A549 (cell line): Measurements from ENCODE around the gene ANO3. TPM values are rescaled to one million over a fixed set of nuclear protein-coding genes. Genes with fewer than 3 reads are reported as not detected.

Experiments used
- ATAC-seq, 2 experiments: fragments of 200-7000 bp in 1 of 2; fragments of >200 bp in 1 of 2; cut with Nextera tagmentation in 1 of 2; cut with Tn5 transposase in 1 of 2; 3 replicates each; pipeline versions ENCODE4 v1.8.0 to v1.9.1; 2018 to 2020; ENCODE audit warnings: mild to moderate bottlenecking in 1 of 2, moderate library complexity in 1 of 2
- CTCF ChIA-PET: fragments of 300-600 bp; sonication (Branson Sonifier 250); formaldehyde crosslinking; extraction: SDS; loops from one replicate; lab custom pipeline; 2021; ENCODE audit warnings: antibody characterized with exemption, inconsistent platforms; lab: Yijun Ruan, JAX
- POLR2A ChIA-PET: fragments of 350-600 bp; formaldehyde crosslinking; extraction: SDS; loops from one replicate; lab custom pipeline; 2021; ENCODE audit warnings: antibody characterized with exemption, inconsistent platforms; lab: Yijun Ruan, JAX
- DNase-seq, 2 experiments: peaks; one replicate each; pipeline versions ENCODE4 v3.0.0 to v3.0.0-alpha.2; 2011 to 2016; ENCODE audit warnings: low read depth in 1 of 2, low spot score in 1 of 2
- FAIRE-seq: peaks from 2 replicates; lab custom pipeline; 2011; peaks lifted over from hg19 to GRCh38; lab: Jason Lieb, UNC
- H3K27ac ChIP-seq, 2 experiments: fragments of >200 bp; sonication (Bioruptor Twin); formaldehyde crosslinking; 3 replicates each; pipeline ENCODE4 v1.5.1; 2016 to 2017
- H3K4me1 ChIP-seq: fragments of >200 bp; sonication (Bioruptor Twin); formaldehyde crosslinking; 3 replicates; pipeline ENCODE4 v1.6.1; 2016
- H3K4me2 ChIP-seq: fragments of >200 bp; sonication (Bioruptor Twin); formaldehyde crosslinking; 3 replicates; pipeline ENCODE4 v1.6.1; 2016
- H3K4me3 ChIP-seq: fragments of >200 bp; sonication (Bioruptor Twin); formaldehyde crosslinking; 3 replicates; pipeline ENCODE4 v1.5.1; 2016
- H3K9me3 ChIP-seq: fragments of >200 bp; sonication (Bioruptor Twin); formaldehyde crosslinking; 3 replicates; pipeline ENCODE4 v1.6.1; 2016
- CEBPB ChIP-seq, 2 experiments: fragments of >200 bp in 1 of 2; sonication (Bioruptor Twin) in 1 of 2; formaldehyde crosslinking in 1 of 2; IDR thresholded peaks; 2 replicates each; pipeline ENCODE4 v1.6.1; 2012 to 2016
- CHD2 ChIP-seq: fragments of 150-350 bp; IDR thresholded peaks from 2 replicates; pipeline ENCODE4 v1.6.1; 2014; ENCODE audit warnings: low read length; ENCODE audit not compliant: partially characterized antibody
- FOSL2 ChIP-seq, 2 experiments: fragments of 450-650 bp in 1 of 2; fragments of >200 bp in 1 of 2; sonication (Bioruptor Twin) in 1 of 2; formaldehyde crosslinking; IDR thresholded peaks; 2 replicates each; pipeline versions ENCODE4 v1.5.0 to v1.6.1; 2016 to 2020; ENCODE audit warnings: mild to moderate bottlenecking in 1 of 2, moderate library complexity in 1 of 2
- FOXS1 ChIP-seq: fragments of 250-450 bp; sonication (Bioruptor Pico); IDR thresholded peaks from 2 replicates; pipeline ENCODE4 v1.5.0; 2020; ENCODE audit warnings: mild to moderate bottlenecking, moderate library complexity
- HOXB13 ChIP-seq: fragments of 250-450 bp; sonication (Bioruptor Pico); IDR thresholded peaks from 2 replicates; pipeline ENCODE4 v1.5.0; 2020; ENCODE audit warnings: low read depth, mild to moderate bottlenecking, moderate library complexity
- HOXB5 ChIP-seq: fragments of 250-450 bp; sonication (Bioruptor Pico); IDR thresholded peaks from 2 replicates; pipeline ENCODE4 v1.5.0; 2020; ENCODE audit warnings: mild to moderate bottlenecking, moderate library complexity
- JUN ChIP-seq, 2 experiments: fragments of >200 bp; sonication (Bioruptor Twin); formaldehyde crosslinking; IDR thresholded peaks; 2 replicates in 1 of 2; 3 replicates in 1 of 2; pipeline ENCODE4 v1.6.1; 2016 to 2017
- MAFK ChIP-seq: fragments of 450-650 bp; IDR thresholded peaks from 2 replicates; pipeline ENCODE4 v1.6.1; 2014; ENCODE audit not compliant: partially characterized antibody
- MYC ChIP-seq: IDR thresholded peaks from 2 replicates; pipeline ENCODE4 v1.6.1; 2012; ENCODE audit warnings: mild to moderate bottlenecking, inconsistent platforms, low read length, improper control_type of control experiment, borderline replicate concordance
- POLR2A ChIP-seq: IDR thresholded peaks from 2 replicates; pipeline ENCODE4 v1.6.1; 2012; ENCODE audit warnings: mild to moderate bottlenecking, low read length
- RARB ChIP-seq: fragments of 250-450 bp; sonication (Bioruptor Pico); IDR thresholded peaks from 2 replicates; pipeline ENCODE4 v1.8.0; 2021; ENCODE audit warnings: mild to moderate bottlenecking, moderate library complexity
- RFX5 ChIP-seq: fragments of 450-650 bp; IDR thresholded peaks from 2 replicates; pipeline ENCODE4 v1.7.1; 2014; ENCODE audit warnings: antibody characterized with exemption, mild to moderate bottlenecking, moderate library complexity
- SMC3 ChIP-seq: fragments of >200 bp; sonication (Bioruptor Twin); formaldehyde crosslinking; IDR thresholded peaks from 3 replicates; pipeline ENCODE4 v1.6.1; 2018; ENCODE audit warnings: inconsistent platforms
- TFCP2L1 ChIP-seq: fragments of 250-450 bp; sonication (Bioruptor Pico); IDR thresholded peaks from 2 replicates; pipeline ENCODE4 v1.5.0; 2021; ENCODE audit warnings: mild to moderate bottlenecking
- ZC3H11A ChIP-seq: fragments of 450-650 bp; IDR thresholded peaks from 2 replicates; pipeline ENCODE4 v1.6.1; 2014; ENCODE audit warnings: antibody characterized with exemption, mild to moderate bottlenecking
- WGBS: methylation state at CpG from one replicate; pipeline ENCODE4 v1.1.6; 2017; ENCODE audit errors: missing lambda C conversion rate; 5-methylcytosine and 5-hydroxymethylcytosine counted together
- polyA plus RNA-seq, 4 experiments: library from polyadenylated mRNA; depleted of rRNA in 3 of 4; stranded (reverse); fragments of >200 nt; fragmentation: RNase III in 1 of 4; extraction: RNeasy Plus Mini Kit Qiagen cat#74134 plus additional on column Dnase treatment in 1 of 4; gene quantifications; 2 replicates in 3 of 4; 3 replicates in 1 of 4; pipeline ENCODE4 v1.2.3, GENCODE V29; 2011 to 2017

The ANO3 gene
- polyA plus RNA-seq, 2 of the 4 experiments (the other 2 are of a cell fraction): not detected

DNA sequence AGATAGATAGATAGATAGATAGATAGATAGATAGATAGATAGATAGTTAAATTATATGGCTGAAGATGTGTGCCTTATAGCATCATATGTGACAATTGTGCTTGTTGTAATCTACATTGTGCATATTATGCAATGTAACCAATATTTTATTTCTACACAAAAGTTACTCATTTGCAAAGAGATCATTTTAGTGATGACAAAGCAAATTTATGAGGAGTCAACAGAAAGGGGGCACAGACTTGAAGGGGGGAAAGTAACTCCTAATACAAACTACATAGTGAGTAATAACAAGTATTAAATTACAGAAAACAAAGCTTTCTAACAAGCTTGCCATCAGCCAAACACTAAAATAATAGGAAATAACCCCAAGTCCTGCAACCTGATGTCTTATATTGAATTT is 133.3 kb downstream of the ANO3 start:
- ATAC-seq: no peak
- Histone ChIP-seq H3K27ac (no peak overlapping the region), H3K4me3 (no peak overlapping the region)
- TF ChIP-seq SMC3 (no peak), MAFK (peak; percentile 80), RFX5 (no peak), FOSL2 (IDR thresholded peaks at IDR 0.05) (no peak), FOSL2 (CRISPR knock-in tag; IDR thresholded peaks at IDR 0.05) (no peak)
- TF ChIP-seq, all 56 proteins: peak for 1
- Histone ChIP-seq H3K4me2 (no peak overlapping the region), H3K4me1 (no peaks in the 10 kb centered on the region), H3K9me3 (no peaks in the 10 kb centered on the region)
- POLR2A ChIA-PET: no interaction called here
- CTCF ChIA-PET: no interaction called here
- DNase-seq (no peak), FAIRE-seq (no peak)

DNA sequence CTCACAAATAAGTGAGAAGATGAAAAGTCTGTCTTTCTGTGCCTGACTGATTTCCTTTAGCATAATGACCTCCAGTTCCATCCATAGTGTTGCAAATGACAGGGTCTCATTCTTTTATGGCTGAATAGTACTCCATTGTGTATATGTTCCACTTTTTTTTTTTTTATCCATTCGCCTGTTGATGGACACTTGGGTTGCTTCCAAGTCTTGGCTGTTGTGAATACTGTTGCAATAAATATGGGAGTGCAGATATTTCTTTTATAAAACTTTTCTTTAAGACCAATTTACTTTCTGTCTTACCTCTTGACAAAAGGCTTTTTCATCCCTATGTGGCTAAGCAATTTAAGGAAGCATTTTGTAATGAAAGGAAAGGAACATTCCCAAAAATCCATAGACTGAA is 135.6 kb downstream of the ANO3 start:
- ATAC-seq: no peak
- CTCF ChIA-PET: no interaction called here
- H3K4me2 ChIP-seq: no peak overlapping the region

DNA sequence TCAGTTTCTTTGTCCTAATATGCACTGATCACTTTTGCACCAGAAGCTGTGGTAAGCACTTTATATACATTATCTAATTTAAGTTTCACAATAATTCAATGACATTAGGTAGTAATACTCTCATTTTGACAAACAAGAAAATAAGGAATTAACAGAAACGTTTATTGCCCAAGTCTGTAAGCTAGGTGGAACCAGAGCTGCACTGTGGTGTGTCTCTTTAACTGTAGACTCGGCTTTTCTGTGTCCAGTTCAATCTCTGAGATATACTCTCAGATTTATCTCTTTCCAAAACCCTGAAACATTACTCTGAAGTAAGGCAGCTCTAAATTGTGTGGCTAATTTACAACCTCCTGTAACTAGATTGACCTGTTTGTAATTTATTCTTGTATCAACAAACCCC is 139.1 kb downstream of the ANO3 start:
- no peak for TF ChIP-seq RFX5
- TF ChIP-seq HOXB5: no peak
- no peak for TF ChIP-seq MYC
- no peak for TF ChIP-seq HOXB13 (CRISPR knock-in tag)
- TF ChIP-seq RARB (CRISPR knock-in tag): no peak
- no peak for TF ChIP-seq JUN (IDR thresholded peaks at IDR 0.05)
- no peak for TF ChIP-seq ZC3H11A
- no peak for TF ChIP-seq POLR2A
- TF ChIP-seq FOSL2 (IDR thresholded peaks at IDR 0.05): no peak
- no peak for TF ChIP-seq FOSL2 (CRISPR knock-in tag; IDR thresholded peaks at IDR 0.05)
- TF ChIP-seq CHD2: no peak
- Histone ChIP-seq H3K27ac (no peak overlapping the region), H3K4me2 (no peak overlapping the region), H3K9me3 (no peaks in the 10 kb centered on the region), H3K4me3 (no peak overlapping the region), H3K4me1 (0 out of 3 replicates have a peak, but pooled peaks cover 5% of the 10 kb centered on the region)
- FAIRE-seq: no peak
- POLR2A ChIA-PET: no interaction called here
- 3% methylated on average over 2 of the region's 2 CpGs for WGBS
- CTCF ChIA-PET: no interaction called here
- no peak for DNase-seq
- ATAC-seq: no peak

More for the DNA sequence above, 135.6 kb downstream of the ANO3 start:
- 16% methylated on average over 1 of the region's 1 CpG for WGBS
- TF ChIP-seq RARB (CRISPR knock-in tag): no peak
- no peak for TF ChIP-seq HOXB13 (CRISPR knock-in tag)
- no peak overlapping the region for H3K4me3 ChIP-seq
- POLR2A ChIA-PET: no interaction called here
- H3K27ac ChIP-seq: no peak overlapping the region
- H3K4me1 ChIP-seq: no peaks in the 10 kb centered on the region
- FAIRE-seq (no peak), DNase-seq (no peak)
- no peaks in the 10 kb centered on the region for H3K9me3 ChIP-seq

DNA sequence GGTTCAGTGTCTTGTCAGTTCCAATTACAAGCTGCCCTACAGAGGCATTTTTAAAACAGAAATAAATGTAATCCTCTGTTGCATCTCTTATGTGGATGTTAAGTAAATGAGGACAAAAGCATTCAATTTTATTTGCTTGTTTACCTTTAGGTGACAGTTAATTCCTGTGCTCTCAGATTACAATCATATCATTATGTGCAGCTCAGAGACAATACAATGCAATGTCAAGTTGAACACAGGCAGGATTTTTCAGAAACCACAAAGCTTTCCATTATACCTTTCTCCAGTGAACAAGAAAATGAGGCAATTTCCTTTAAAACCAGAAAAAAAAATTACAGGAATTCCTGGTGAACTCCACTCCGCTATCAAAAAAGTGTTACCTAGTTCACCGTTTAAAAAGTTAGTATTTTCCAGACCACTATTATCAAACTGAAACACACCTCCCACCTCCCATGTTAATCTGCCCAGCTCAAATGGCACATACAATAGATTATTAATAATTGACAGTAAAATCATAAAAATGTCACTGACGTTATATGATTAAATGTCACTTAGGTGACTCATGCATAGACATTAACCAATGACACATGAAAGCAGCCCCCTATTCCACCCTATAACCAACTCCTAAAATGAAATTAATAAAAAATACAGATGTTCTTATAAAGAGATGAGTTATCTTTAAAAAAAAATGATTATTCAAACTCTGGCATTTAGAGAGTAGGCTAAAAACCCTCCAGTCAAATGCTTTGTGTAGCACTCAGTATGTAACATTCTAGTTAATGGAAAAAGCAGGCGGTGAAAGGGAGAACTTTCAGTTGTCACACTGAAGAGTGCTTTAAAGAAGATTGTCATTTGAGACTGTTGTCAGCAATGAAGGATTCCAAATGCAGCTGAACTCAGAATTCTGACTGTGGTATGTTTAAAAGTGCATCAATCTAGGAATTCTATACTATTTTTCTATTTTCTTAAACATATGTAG is 141.6 kb downstream of the ANO3 start:
- TF ChIP-seq FOSL2 (IDR thresholded peaks at IDR 0.05): no peak
- TF ChIP-seq FOSL2 (CRISPR knock-in tag; IDR thresholded peaks at IDR 0.05): peak; percentile 51; the same call in 1 of the 2 replicates
- TF ChIP-seq CEBPB (IDR thresholded peaks at IDR 0.05): no peak
- 10% methylated on average over 4 of the region's 4 CpGs for WGBS
- no peak for ATAC-seq
- Histone ChIP-seq H3K4me2 (peak overlapping the region; percentile 32; the same call in 2 of the 3 replicates), H3K4me1 (0 out of 3 replicates have a peak, but pooled peaks cover 5% of the 10 kb centered on the region), H3K9me3 (no peaks in the 10 kb centered on the region), H3K27ac (no peak overlapping the region), H3K4me3 (no peak overlapping the region)
- no peak for FAIRE-seq
- ChIA-PET CTCF (no interaction called here), POLR2A (no interaction called here)
- DNase-seq: no peak

DNA sequence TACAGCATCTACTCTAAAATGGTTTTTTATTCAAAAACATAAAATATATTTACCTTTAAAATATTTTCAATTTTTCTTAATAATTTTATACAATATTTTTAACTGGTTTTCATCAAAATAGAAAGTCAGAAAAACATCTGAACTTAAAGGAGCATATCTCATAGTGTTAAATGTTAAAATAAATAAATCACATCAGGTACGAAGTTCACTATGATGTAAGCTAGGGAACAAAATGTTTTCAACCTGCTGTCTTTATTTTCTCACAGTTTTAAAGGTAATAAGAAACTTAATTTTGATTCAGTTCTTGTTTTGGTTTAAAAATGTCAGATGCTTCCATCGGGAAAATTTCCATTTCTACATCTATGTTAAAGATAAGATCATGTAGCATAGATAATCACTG is 142.5 kb downstream of the ANO3 start:
- Histone ChIP-seq H3K4me2 (no peak overlapping the region), H3K4me3 (no peak overlapping the region), H3K4me1 (0 out of 3 replicates have a peak, but pooled peaks cover 5% of the 10 kb centered on the region), H3K27ac (no peak overlapping the region), H3K9me3 (no peaks in the 10 kb centered on the region)
- TF ChIP-seq FOXS1: no peak
- TF ChIP-seq TFCP2L1: no peak
- no peak for ATAC-seq
- ChIA-PET CTCF (no interaction called here), POLR2A (no interaction called here)
- WGBS: 8% methylated on average over 2 of the region's 2 CpGs
- no peak for DNase-seq
- no peak for FAIRE-seq
